22Rv1 (cell line): ENCODE measurements around the gene FARP1.

ENCODE experiments used
- CTCF ChIP-seq: fragments of 450-650 bp; IDR thresholded peaks from 2 replicates; pipeline ENCODE4 v1.5.1; 2017; ENCODE audit warnings: mild to moderate bottlenecking
- ZFX ChIP-seq: fragments of 450-650 bp; IDR thresholded peaks from 2 replicates; pipeline ENCODE4 v1.6.1; 2017; ENCODE audit warnings: antibody characterized with exemption, borderline replicate concordance

GRCh38 chr13:98403076-98403475 is 260.2 kb downstream of the FARP1 start:
- TF ChIP-seq CTCF, result no peak
- no peak for TF ChIP-seq ZFX
